ENCODE results near the gene SLAMF9.

Gene SLAMF9

GRCh38 chr1:159932296-159933285 is 21.4 kb downstream of the SLAMF9 start:
- no peak for DNase-seq (ENCODE audit: low read depth in 2 of 2)

GRCh38 chr1:159931795-159932173 is 22.3 kb downstream of the SLAMF9 start:
- DNase-seq (ENCODE audit: low read depth in 2 of 2), result no peak

- no peak for DNase-seq (ENCODE audit: low read depth in 2 of 2)
Measured at GRCh38 chr1:159931101-159931794, 22.8 kb downstream of the SLAMF9 start.

- DNase-seq (ENCODE audit: low read depth in 2 of 2), result no peak
Measured at GRCh38 chr1:159930634-159931033, 23.4 kb downstream of the SLAMF9 start.

GRCh38 chr1:159930216-159930615 is 23.8 kb downstream of the SLAMF9 start:
- no peak for DNase-seq (ENCODE audit: low read depth in 2 of 2)

- no peak for DNase-seq (ENCODE audit: low read depth in 2 of 2)
Measured at GRCh38 chr1:159929155-159930051, 24.6 kb downstream of the SLAMF9 start.

GRCh38 chr1:159928491-159929050 is 25.5 kb downstream of the SLAMF9 start:
- no peak for DNase-seq (ENCODE audit: low read depth in 2 of 2)

- DNase-seq (ENCODE audit: low read depth in 2 of 2), result no peak
Measured at GRCh38 chr1:159927849-159928431, 26.1 kb downstream of the SLAMF9 start.

- DNase-seq (ENCODE audit: low read depth in 2 of 2), result no peak
Measured at GRCh38 chr1:159927211-159927848, 26.7 kb downstream of the SLAMF9 start.

GRCh38 chr1:159925719-159926078 is 28.3 kb downstream of the SLAMF9 start:
- DNase-seq (ENCODE audit: low read depth in 2 of 2), result peak in 1 of 2 donors; percentile 28

- DNase-seq (ENCODE audit: low read depth in 2 of 2), result peak; percentile 87 to 89
Measured at GRCh38 chr1:159924791-159925718, 29.0 kb downstream of the SLAMF9 start, which contains the start of gene TAGLN2. Gene TAGLN2, minus strand, starts transcription at chr1:159925507. Its CDS starts 4,998 bp downstream, at chr1:159920509.

GRCh38 chr1:159924025-159924790 is 29.8 kb downstream of the SLAMF9 start:
- DNase-seq (ENCODE audit: low read depth in 2 of 2), result peak; percentile 58 to 63

GRCh38 chr1:159923203-159924024 is 30.6 kb downstream of the SLAMF9 start:
- peak; percentile 71 to 77 for DNase-seq (ENCODE audit: low read depth in 2 of 2)

- DNase-seq (ENCODE audit: low read depth in 2 of 2), result no peak
Measured at GRCh38 chr1:159922511-159923202, 31.4 kb downstream of the SLAMF9 start.

GRCh38 chr1:159921700-159922504 is 32.1 kb downstream of the SLAMF9 start:
- DNase-seq (ENCODE audit: low read depth in 2 of 2), result no peak

GRCh38 chr1:159921251-159921650 is 32.8 kb downstream of the SLAMF9 start:
- DNase-seq (ENCODE audit: low read depth in 2 of 2), result no peak
